Activated CD4-positive, alpha-beta T cell treated with anti-CD3 and anti-CD28 coated beads, Interleukin-2, amount 50 U/mL, for 24 hours (primary cell): ENCODE data around the gene CMC2.

Experiments used
- DNase-seq, 2 donors: peaks; one replicate each; pipeline ENCODE4 v3.0.0-alpha.2; 2020; ENCODE audit warnings: low read depth in 1 of 2, low spot score in 1 of 2

The CMC2 gene

DNA sequence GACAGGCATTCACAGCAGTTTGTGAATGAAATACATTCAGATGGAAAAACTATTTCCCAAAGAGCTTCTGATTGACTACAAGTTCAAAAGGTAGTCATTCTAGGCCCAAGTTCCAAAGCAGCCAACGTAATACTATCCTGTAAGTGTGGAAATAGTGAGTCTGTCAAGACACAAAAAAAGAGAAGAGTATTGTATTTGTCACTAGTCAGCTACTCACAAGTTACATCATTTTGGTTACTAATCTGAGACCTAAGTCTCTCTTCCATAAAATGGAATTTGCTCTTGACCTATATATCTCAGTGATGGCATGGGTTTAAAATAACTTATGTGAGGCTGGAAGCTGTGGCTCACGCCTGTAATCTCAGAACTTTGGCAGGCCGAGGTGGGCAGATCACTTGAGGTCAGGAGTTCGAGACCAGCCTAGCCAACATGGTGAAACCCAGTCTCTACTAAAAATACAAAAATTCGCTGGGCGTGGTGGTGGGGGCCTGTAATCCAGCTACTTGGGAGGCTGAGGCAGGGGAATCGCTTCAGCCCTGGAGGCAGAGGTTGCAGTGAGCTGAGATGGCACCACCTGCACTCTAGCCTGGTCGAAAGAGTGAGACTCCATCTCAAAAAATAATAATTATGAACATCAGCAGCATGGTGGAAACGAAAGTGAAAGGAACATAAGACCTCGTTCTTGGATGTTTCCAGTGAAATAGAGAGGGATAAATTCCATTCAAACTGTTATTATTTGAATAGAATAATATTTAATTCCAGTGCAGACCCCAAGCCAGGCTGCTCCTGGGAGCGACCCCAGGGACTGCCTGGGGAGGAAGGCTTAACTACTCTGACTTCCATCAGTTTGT is 2.9 kb downstream of the CMC2 start:
- DNase-seq, result peak in 1 of 2 donors; percentile 10

DNA sequence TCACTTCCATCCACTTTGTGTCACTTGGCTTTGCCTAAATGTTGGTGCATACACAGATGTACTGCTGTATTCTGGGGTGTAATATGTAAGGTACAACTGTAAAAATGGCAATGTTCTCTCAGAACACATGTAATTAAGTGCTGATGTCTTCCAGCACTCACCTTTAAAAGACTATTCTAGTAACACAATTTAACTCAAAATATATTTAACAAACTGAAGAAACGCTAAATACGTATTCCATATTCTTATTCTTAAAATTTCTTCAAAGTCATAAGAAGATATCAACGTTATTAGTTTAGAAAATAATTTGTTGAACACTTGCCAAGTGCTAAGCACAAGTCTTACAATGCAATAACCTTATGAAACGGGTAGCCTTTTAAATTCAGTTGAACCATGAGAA is 3.6 kb downstream of the CMC2 start:
- DNase-seq, result no peak

DNA sequence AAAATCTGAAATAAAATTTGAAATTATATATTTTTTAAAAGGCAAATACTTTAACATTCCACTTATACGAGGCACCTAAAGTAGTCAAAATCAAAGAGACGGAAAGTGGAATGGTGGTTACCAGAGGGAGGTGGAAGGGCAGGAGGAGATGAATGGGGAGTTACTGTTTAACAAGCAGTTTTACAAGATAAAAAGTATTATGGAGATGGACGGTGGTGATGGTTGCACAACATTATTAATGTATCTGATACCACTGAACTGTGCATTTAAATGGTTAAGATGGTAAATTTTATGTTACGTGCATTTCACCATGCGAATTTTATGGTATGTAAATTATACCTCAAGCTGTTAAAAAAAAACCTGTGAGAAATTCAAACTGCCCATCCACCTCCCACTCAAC is 5.4 kb downstream of the CMC2 start:
- DNase-seq, result no peak

DNA sequence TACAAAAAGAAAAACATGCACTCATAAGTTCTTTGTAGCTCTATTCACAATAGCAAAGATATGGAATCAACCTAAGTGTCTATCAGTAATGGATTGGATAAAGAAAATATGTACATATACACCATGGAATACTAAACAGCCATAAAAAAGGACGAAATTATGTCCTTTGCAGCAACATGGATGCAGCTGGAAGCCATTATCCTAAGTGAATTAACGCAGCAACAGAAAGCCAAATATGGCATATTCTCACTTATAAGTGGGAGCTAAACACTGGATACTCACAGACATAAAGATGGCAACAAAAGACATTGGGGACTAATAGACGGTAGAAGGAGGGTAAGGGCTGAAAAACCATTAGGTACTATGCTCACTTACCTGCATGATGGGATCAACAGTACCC is 5.8 kb downstream of the CMC2 start:
- DNase-seq, result no peak

DNA sequence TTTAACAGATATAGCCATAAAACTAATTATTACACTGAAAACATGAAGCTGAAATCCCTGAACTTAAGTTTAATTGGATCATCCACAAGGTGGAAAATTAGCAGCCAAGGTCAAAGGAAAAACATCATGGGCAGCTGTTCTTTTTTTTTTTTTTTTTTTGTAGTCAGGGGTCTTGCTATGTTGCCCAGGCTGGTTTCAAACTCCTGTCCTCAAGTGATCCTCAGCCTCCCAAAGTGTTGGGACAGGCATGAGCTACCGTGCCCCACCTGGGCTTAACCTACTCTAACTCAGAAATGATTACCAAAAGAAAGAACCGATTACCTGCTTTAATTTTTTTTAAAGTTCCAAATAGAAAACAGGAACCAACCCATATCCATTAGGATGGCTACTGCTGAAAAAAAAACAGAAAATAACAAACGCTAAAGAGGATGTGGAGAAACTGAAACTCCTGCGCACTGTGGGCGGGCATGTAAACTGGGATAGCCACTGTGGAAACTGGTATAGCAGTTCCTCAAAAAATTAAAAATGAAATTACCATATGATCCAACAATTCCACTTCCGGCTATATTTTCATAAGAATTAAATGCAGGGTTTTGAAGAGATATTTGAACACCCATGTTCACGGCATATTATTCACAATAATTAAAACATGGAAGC is 8.6 kb downstream of the CMC2 start:
- DNase-seq, result no peak

DNA sequence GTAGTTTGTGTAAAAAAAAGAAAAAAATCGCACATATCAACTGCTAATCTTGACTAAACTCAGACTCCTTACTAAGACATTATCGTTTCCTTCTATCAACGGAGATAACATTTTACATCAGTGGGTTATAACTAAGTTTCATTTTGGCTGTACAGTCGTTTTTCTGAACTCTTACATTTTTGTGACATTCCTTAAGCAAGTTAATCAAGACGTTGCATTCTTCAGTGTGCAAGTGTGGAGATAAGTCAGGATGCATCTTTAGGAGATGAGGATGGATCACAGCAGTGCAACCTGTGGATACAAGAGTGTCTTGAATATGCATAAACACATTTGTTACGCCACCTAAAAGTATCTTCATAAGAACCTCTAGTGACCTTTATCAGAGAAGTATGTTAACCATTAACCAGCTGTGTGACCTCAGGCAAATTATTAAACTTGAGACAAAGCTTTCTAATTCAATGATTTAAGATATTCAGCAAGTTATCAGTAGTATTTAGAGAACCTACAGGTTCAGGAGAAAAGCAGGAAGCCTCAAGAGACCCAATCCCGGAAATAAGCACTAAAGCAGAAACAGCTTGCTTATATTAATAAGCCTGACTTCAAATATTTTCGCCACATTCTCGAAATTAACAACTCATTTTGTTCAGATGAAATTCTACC is 9.4 kb downstream of the CMC2 start:
- DNase-seq, result no peak

DNA sequence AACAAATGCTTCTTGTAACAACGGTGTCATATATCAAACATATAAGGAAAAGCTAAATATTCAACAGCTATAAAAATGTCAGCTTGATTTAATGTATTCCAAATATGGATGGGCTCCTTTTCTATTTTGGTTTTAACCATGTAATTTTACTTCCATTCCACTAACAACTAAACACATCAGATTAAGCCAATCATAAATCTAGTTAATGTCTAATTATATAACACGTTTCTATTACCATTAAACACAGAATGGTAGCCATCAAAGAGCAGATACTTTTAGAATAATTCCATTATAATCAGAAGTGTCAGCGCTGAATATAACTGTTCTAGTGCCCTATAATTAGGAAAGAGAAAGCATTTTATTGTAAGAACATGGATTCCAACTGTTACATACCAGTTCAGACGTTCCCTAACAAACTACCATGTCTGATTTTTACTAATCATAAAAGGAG is 10.0 kb downstream of the CMC2 start:
- no peak for DNase-seq

DNA sequence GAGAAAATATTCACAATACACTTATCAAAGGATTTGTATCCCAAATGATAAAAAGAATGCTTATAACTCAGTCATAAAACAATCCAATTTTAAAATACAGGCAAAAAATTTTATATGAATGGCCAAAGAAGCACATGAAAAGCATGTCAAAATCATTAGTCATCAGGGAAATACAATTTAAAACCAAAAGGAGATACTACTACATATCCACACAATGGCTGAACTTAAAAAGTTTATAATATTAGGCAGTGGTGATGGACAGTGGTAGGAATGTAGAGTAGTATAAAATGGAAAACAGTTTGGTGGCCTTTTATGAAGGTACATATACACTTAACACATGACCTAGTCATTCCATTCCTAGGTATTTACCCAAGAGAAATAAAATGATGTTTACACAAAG is 12.2 kb downstream of the CMC2 start:
- no peak for DNase-seq

DNA sequence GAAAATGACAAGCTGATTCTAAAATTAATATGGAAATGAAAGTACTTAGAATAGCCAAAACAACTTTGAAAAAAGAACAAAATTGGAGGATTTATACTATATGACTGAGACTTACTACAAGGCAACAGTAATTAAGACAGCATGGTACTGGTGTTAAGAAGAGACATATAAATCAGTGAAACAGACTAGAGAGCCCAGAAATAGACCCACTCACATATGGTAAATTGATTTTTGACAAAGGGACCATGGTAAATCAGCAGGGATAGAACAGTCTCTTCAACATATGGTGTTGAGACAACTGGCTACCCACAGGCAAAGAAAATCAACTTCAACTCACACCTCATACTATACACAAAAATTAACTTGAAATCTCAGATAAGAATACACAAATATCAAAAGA is 12.9 kb downstream of the CMC2 start:
- no peak for DNase-seq

DNA sequence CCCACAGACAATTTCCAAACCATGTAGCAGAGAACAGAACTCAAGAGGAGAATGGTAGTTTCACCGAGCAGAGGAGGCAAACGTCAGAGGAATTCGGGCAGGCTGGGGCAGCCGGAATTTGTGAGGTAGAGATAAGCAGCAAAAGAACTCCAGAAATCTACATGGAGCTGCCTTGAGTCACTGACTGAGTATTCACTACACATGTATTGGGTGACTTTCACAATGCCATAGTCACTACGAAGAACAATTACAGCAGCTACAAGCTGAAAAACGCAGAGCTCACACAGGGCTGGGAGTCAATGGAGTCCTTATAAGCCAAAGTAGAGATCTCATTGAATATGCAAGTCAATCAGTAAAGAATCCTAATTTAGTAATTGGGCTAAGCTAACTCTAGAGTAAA is 13.4 kb downstream of the CMC2 start:
- DNase-seq, result no peak

DNA sequence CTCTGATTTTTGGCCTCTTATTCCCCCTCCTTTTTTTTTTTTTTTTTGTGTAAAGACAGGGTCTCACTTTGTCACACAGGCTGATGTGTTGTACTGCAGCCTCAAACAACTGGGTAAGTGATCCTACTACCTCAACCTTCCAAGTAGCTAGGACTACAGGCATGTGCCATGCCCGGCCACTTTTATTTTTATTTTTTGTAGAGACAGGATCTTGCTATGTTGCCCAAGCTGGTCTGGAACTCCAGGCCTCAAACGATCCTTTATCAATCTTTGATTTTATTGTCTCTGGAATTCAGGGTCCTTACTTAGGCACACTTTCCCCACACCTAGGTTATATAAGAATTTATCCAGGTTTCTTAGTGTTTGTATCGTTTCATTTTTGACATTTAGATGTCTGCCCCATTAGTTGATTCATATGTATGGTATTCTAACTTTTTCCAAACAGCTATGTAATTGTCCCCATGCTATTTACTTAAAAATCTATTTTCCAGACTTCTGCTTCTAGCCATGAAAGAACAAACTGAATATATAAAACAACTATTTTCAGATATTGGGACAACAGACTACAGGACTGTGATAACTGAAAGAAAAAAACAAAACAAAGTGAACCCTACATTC is 13.9 kb downstream of the CMC2 start:
- DNase-seq, result no peak

DNA sequence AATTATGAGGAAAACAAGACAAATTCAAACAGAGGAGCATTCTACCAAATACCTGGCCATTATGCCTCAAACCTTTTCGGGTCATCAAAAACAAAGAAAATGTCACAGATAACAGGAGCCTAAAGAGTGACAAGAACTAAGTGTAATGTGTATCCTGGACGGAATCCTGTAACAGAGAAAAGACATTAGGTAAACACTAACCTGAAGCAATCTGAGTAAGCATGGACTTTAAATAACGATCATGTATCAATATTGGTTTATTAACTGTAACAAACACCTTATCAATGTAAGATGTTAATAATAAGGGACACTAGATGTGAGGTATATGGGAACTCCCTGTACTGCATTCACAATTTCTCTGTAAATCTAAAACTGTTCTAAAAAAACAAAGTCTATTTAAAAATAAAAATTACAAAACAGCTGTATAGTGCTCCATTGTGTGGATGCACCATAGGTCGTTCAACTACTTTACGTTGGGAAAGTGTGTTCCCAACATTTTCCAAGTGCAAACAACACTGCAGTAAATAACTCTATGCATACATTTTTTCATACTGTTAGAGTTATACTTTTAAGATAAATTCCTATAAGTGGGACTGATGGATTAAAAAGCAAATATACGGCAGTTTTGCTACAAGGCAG is 14.8 kb downstream of the CMC2 start:
- DNase-seq, result no peak

DNA sequence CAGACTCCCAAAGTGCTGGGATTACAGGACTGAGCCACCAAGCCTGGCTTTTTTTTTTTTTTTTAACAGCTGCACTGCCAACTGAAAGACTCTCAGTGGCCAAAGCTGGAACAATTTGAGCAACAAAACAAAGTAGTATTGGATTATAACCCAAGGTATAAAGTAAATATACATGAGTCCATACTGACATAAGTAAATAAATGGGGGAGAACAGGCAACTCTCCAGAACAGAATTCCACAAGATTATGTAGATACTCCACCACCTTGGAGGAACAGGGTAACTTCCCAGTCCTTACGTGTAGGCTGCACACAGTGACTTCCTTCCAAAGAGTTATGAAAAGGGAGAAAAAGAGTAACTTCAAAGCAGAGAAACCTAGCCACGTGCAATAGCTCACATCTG is 15.7 kb downstream of the CMC2 start:
- DNase-seq, result no peak

DNA sequence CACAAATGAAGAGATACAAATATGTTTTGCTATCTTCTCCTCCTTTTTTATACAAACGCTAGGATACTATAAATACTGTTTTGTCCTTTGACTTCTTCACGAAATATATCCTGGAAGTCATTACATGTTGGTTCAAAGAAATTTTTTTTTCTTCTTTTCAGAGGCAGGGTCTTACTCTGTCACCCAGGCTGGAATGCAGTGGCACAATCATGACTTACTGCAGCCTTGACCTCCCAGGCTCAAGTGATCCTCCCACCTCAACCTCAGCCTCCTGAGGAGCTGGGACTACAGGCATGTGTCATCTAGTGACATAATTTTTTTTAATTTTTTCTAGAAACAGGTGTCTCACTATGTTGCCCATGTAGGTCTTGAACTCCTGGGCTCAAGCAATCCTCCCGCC is 16.1 kb downstream of the CMC2 start:
- DNase-seq, result no peak

DNA sequence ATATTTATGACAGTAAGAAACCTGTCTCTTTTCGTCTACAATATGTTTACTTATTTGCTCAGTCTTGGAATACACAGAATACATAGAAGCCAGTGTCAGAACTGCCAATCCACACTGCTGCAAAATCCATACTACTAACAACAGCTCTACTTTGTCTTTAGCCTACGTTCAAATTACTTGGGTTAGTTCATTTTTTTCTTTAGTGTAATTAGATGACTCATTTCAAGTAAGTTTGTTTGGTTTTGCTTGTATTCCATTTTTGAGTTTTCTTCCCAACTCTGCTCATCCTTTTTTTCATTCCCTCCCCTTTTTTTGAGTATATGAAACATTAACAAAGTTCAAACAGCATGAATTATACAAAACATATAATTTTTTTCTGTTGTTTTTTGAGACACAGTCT is 16.9 kb downstream of the CMC2 start:
- DNase-seq, result no peak

DNA sequence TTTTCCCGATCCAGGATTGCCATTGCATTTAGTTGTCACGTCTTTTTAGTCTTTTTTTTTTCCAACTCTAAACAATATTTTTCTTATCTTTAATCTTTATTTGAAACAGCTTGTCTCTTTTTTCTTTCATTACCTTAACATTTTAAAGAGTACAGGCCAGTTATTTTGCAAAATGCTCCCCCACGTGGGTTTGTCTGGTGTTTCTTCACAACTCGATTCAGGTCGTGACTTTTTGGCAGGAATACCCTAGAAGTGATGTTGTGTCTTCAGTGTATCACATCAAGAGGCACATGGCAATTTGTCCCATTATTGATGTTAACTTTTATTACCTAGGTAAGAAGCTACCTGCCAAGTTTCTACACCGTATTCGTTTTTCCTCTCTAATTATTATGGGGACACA is 17.9 kb downstream of the CMC2 start:
- no peak for DNase-seq

DNA sequence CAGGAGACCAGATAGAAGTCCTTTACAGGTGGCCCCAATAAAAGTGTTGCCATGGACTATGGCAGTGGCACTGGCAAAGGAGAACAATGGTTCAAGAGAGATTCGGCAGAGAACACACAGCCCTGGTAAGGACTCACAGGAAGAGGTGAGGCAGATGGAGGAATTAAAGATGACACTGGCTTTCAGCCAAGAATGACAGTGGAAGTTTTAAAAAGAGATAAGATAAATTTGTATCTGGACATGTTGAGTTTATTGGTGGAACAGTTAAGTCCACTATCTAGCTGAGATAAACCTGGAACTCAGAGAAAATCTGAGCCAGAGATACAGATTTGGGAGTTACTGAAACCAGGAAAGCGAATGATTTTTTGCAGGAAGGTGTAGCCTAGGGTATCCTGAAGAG is 20.1 kb downstream of the CMC2 start:
- DNase-seq, result no peak

DNA sequence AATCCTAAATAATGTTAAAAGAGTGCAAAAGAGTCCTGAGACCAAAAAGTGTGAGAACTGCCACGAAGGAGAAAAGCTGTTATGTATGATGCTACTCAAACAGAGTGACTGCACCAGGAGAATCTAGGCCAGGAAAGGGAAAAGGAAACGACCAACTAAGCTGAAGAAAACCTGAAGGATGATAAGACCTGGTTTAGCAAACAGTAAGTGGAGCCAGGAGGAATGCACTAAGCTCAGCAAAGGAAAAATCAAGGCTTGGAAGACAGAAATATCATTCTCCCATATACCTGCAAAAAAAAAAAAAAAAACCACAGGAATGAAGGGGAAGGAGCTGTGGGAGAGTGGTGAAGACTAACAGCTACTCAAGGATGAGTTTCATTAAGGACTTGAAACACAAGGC is 21.1 kb downstream of the CMC2 start:
- no peak for DNase-seq

DNA sequence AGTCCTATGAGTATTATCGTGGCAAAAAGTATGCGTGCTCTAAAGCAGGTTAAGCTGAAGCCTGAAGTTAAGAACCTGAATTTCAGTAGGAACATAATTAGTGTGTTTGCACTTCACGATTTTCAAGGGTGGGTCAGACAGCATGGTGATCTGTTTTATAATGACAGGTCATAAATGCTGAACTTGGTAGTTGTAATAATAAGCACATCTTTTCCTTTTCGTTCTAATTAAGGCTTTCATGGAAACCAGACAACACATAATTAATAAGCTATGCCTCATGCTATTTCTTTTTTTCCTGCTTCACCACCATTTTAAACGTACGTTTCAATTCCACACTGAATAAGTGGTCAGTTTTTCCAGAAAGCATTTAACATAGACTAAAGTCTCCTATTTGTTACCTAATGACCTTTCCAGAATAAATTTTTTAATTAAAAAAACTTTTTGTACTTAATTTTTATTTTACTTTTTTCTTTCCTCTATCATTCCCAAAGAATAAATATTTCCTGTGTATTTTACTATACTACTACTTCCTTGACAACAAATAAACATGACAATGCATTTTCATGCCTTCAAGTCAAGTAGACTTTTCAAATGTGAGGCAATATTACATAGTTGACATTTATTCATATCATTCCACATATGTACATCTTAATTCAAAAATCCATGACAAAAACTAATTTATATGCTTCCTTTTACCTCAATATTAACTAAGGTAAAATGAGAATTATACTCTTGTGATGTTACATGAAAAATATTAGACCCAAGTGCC is 22.4 kb downstream of the CMC2 start:
- no peak for DNase-seq

DNA sequence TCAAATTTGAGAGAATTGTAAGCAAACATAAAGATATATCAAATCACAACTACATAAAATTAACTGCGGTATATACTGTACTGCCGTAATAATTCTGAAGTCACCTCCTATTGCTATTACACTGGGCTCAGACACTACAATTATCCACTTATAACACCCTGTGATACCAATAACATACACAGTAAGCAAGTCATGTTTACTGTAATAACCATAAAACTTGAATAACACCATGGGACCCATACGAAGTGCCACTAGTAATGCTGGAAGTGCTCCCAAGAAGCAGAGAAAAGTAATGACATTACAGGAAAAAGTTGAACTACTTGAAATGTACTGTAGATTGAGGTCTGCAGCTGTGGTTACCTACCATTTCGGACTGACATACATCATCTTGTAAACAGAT is 24.0 kb downstream of the CMC2 start:
- DNase-seq, result no peak

DNA sequence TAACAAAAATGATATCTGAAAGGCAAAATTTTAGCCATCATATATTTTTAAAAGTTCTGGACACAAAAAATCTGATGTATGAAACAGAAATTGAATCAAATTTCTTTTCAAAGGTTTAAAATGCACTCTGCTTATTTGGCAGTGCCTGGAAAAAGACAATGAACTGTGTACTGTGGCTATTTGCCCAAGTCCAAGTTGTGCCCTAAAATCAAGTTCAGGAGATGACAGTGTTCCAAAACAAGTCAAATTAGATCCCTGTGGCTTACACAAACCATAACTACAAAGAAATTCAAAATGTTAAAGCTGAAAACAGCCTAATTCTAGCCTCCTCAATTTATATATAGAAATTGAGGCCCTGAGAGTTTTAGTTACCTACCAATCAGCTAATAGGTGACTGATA is 25.6 kb downstream of the CMC2 start:
- no peak for DNase-seq
